GM19023 (cell line): ENCODE results near the gene HSFY2.
"Not testable (repeated sequence)": the region's sequence is repeated elsewhere in the genome, so short reads cannot be mapped to it uniquely, and the experiment has no call there.

Experiments
- ATAC-seq: cut with Tn5 transposase; IDR thresholded peaks from one replicate; pipeline ENCODE4 v1.9.1; 2021; ENCODE audit warnings: mild to moderate bottlenecking, moderate library complexity; ENCODE audit not compliant: unreplicated experiment

Gene HSFY2, protein sequence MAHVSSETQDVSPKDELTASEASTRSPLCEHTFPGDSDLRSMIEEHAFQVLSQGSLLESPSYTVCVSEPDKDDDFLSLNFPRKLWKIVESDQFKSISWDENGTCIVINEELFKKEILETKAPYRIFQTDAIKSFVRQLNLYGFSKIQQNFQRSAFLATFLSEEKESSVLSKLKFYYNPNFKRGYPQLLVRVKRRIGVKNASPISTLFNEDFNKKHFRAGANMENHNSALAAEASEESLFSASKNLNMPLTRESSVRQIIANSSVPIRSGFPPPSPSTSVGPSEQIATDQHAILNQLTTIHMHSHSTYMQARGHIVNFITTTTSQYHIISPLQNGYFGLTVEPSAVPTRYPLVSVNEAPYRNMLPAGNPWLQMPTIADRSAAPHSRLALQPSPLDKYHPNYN

DNA sequence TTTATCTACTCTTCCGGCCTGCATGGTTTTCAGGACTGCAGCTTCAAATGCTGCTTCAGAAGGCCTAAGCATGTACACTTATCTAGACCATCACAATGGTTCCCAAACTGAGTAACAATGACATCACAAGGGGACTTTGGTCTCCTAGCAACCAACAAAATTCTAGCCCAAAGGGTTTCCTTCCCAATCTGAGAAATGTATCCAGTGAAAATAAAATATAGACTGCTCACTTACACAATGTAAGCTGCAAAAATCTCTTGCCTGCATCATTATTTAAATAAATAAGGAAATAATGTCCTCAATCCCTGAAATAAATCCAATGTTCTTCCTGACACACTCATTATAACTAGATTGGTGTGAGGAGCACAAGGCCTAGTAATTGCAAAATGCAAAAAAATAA lies at the start of gene HSFY2:
HSFY2 (minus strand) TSS at position 101 of the 400 bp plus-strand sequence. CDS start 117 bp downstream, outside the sequence.
- not testable (repeated sequence) for ATAC-seq

DNA sequence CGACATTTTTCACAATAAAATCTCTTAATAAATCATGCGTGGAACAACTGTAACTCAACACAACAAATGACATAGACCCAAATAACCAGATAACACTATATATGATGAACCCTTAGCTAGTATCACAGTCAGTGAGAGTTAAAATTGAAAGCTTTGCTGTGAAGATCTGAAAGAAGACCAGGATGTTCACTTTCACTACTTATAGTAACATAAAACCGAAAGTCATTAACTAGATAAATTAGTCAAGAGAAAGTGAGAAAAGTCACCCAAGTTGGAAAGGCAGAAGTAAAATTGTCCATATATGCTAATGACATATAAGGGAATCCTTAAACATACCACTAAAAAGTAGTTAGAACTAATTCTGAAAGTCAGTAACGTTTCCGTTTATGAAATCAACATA lies 42.2 kb upstream of the HSFY2 start:
- ATAC-seq: not testable (repeated sequence)

DNA sequence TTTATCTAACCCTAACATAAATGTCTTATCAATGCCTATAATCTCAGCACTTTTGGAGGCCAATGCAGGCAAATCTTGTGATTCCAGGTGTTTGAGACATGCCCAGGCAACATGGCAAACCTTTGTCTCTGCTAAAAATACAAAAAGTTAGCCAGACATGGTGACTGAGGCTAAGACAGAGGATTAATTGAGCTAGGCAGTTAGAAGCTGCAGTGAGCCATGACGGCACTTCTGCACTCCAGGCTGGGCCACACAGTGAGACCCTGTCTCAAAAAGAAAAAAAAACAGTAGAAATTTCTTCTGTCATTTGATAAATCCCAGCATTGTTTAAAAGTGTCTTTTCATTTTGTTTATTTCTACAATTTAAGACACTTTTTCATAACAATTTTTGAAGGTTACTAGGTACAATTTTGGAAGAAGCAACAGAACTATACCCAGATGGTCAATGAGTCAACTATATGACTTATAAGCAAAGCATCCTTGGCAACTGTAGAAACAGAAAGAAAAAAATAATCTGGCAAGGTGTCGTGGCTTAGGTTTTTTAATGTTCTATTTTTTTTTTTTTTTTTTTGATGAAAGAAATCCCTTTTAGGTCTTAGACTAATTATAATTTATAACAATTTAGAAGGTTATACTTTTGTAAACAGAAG lies 15.3 kb upstream of the HSFY2 start:
- ATAC-seq: not testable (repeated sequence)

DNA sequence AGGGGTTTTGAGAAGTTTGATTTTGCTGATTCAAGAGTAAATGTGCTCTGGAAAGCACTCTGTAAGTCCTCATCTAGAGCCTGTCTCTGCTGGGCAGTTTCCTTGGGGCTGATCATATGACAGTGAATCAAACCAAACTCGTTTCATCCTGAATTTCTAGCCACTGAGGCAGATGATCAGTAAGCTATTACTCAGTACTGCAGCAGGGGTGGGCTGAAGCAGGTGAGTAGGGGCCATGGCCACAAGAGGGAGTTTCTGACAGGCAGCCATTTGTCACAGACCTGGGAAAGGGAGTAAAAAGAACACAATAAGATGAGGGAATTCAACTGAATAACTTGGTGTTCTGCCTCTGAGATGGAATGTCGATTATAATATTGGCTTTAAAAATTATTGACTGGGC lies 19.5 kb downstream of the HSFY2 start:
- ATAC-seq: not testable (repeated sequence)

DNA sequence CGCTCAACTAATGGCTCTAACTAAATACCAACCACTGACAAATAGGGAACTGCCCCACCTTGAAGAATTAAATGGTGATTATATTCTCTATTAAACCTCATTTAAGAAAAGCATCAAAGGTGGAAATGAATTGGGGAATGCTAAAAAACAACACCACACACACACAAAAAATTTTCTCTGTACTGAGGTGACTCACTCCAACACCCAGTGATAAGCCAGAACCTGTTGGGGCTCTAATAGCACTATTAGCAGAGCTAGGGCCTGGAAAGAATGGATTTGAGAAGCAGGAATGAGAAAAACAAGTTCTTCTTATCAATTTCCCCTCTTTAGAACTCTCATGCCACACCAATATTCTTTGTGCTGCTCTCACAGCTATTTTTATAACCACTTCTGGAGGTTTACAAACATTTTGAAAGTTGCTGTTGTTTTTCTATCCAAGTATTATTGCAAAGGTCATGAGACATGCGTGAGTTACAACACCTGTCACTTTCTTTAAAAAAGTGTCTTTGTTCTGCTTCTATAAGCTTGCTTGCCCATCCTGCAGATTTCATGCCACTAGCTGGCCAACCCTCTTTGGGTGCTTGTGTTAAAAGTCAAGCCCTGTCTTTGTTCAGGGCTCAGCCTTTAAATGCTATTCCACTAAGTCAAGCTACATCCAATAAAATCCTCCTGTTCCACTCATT lies 20.3 kb downstream of the HSFY2 start:
- not testable (repeated sequence) for ATAC-seq

DNA sequence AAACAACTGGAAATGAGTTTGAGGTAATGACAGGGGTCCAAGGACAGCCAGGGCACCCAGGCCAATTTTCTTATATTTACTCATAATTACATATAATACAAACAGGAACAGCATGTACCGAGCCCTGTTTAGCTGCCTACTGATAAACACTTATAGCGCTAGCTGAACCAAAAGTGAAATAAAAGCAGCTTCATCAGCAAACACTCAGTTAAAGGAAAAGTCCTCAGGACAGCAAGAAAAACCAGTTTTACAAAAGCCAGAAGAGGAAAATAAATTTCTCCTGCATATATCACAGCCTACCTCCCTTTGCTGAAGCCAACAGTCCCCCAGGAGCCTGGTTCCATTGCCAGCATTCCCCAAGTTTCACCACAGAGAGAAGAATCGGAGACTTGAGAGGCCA lies 49.8 kb downstream of the HSFY2 start:
- not testable (repeated sequence) for ATAC-seq
